ENCODE measurements around the gene DNAJB9. TPM values are rescaled to one million over a fixed set of nuclear protein-coding genes. Genes with fewer than 3 reads are reported as not detected.

The DNAJB9 gene
- total and polyA plus RNA-seq, 3 donors from 2014 or later: 28.8 to 63.3 (median 37.7) TPM

- peaks cover 3% of the 10 kb centered on the region for H3K4me1 ChIP-seq
- intact Hi-C loops (cut with DNase I; ENCODE audit: low total_unique reads): no loop called here
- H3K27ac ChIP-seq: no peak overlapping the region
- no peak overlapping the region for H3K4me3 ChIP-seq
- H3K27me3 ChIP-seq: no peaks in the 10 kb centered on the region
- no peaks in the 10 kb centered on the region for H3K9me3 ChIP-seq
- H3K36me3 ChIP-seq (ENCODE audit: low read depth, missing control alignments): no peaks in the 10 kb centered on the region
- TF ChIP-seq CTCF (IDR thresholded peaks at IDR 0.05) (no peak), POLR2A (IDR thresholded peaks at IDR 0.05) (no peak)
- DNase-seq: no peak
- 72 to 79% methylated on average over 2 of the region's 2 CpGs for WGBS, 2 donors
These were observed 16.2 kb downstream of the DNAJB9 start for GRCh38 chr7:108585843-108586242.

GRCh38 chr7:108586274-108586710 lies 16.6 kb downstream of the DNAJB9 start:
- no peak for TF ChIP-seq POLR2A (IDR thresholded peaks at IDR 0.05)
- no peak for TF ChIP-seq CTCF (IDR thresholded peaks at IDR 0.05)
- no peak overlapping the region for H3K27ac ChIP-seq
- no peak overlapping the region for H3K4me3 ChIP-seq
- peaks cover 3% of the 10 kb centered on the region for H3K4me1 ChIP-seq
- 71 to 74% methylated on average over 2 of the region's 3 CpGs for WGBS, 2 donors
- H3K27me3 ChIP-seq: no peaks in the 10 kb centered on the region
- H3K9me3 ChIP-seq: no peaks in the 10 kb centered on the region
- no peak for DNase-seq
- intact Hi-C loops (cut with DNase I; ENCODE audit: low total_unique reads): no loop called here
- H3K36me3 ChIP-seq (ENCODE audit: low read depth, missing control alignments): no peaks in the 10 kb centered on the region

GRCh38 chr7:108589199-108589598 lies 19.5 kb downstream of the DNAJB9 start:
- TF ChIP-seq POLR2A (IDR thresholded peaks at IDR 0.05): no peak
- no peak for TF ChIP-seq CTCF (IDR thresholded peaks at IDR 0.05)
- Histone ChIP-seq H3K4me3 (no peak overlapping the region), H3K4me1 (peaks cover 3% of the 10 kb centered on the region), H3K27ac (no peak overlapping the region), H3K36me3 (ENCODE audit: low read depth, missing control alignments) (no peaks in the 10 kb centered on the region), H3K27me3 (no peaks in the 10 kb centered on the region), H3K9me3 (no peaks in the 10 kb centered on the region)
- intact Hi-C loops (cut with DNase I; ENCODE audit: low total_unique reads): no loop called here
- no peak for DNase-seq

- no peaks in the 10 kb centered on the region for H3K27me3 ChIP-seq
- DNase-seq: peak; percentile 38
- intact Hi-C loops (cut with DNase I; ENCODE audit: low total_unique reads): no loop called here
- TF ChIP-seq CTCF (IDR thresholded peaks at IDR 0.05) (no peak), POLR2A (IDR thresholded peaks at IDR 0.05) (no peak)
- no peaks in the 10 kb centered on the region for H3K36me3 ChIP-seq (ENCODE audit: low read depth, missing control alignments)
- no peak overlapping the region for H3K27ac ChIP-seq
- peaks cover 3% of the 10 kb centered on the region for H3K4me1 ChIP-seq
- H3K9me3 ChIP-seq: no peaks in the 10 kb centered on the region
- 46 to 52% methylated on average over 1 of the region's 1 CpG for WGBS, 2 donors
- no peak overlapping the region for H3K4me3 ChIP-seq
These were observed 20.2 kb downstream of the DNAJB9 start for GRCh38 chr7:108589874-108590273.

GRCh38 chr7:108590606-108591005 lies 20.9 kb downstream of the DNAJB9 start:
- DNase-seq: no peak
- TF ChIP-seq POLR2A (IDR thresholded peaks at IDR 0.05) (no peak), CTCF (IDR thresholded peaks at IDR 0.05) (no peak)
- no peaks in the 10 kb centered on the region for H3K27me3 ChIP-seq
- peaks cover 3% of the 10 kb centered on the region for H3K4me1 ChIP-seq
- H3K36me3 ChIP-seq (ENCODE audit: low read depth, missing control alignments): no peaks in the 10 kb centered on the region
- intact Hi-C loops (cut with DNase I; ENCODE audit: low total_unique reads): no loop called here
- no peak overlapping the region for H3K27ac ChIP-seq
- H3K4me3 ChIP-seq: no peak overlapping the region
- no peaks in the 10 kb centered on the region for H3K9me3 ChIP-seq
- 95% methylated on average over 2 of the region's 2 CpGs for WGBS, 2 donors
